ENCODE measurements around the gene CTSW. TPM values are rescaled to one million over a fixed set of nuclear protein-coding genes. Genes with fewer than 3 reads are reported as not detected.
A peak's percentile ranks its signal among the peaks of the same experiment; 100 is the strongest.

CTSW gene
- polyA plus RNA-seq, 2 of the 4 experiments (the other 2 are of a cell fraction) = not detected

DNA sequence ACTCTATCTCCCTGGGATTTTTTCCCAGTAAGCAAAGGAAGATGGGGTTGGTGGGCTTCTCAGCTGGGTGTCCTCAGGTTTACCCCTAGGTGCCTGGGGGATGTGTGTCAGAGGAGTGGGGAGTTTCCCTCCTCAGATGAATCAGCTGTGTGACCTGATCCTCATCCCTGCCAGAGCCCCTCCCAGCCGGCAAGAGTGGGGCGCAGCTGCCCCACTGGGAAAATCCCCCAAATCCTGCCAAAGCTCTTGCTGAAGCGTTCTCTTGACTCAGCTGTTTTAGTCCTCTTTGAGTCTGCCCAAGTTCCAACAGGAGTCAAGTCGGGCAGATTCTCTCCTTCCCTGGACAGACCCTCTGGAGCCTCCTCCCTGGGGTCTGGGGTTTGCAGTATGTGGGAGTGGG is 33.2 kb downstream of the CTSW start (continued):
- TF ChIP-seq, protein P1, sequence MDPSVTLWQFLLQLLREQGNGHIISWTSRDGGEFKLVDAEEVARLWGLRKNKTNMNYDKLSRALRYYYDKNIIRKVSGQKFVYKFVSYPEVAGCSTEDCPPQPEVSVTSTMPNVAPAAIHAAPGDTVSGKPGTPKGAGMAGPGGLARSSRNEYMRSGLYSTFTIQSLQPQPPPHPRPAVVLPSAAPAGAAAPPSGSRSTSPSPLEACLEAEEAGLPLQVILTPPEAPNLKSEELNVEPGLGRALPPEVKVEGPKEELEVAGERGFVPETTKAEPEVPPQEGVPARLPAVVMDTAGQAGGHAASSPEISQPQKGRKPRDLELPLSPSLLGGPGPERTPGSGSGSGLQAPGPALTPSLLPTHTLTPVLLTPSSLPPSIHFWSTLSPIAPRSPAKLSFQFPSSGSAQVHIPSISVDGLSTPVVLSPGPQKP (IDR thresholded peaks at IDR 0.05; ENCODE audit: low read depth, low read length) = no peak
- TF ChIP-seq HOXB5 (CRISPR knock-in tag; IDR thresholded peaks at IDR 0.05) = no peak
- no peak for TF ChIP-seq FOSB (CRISPR knock-in tag; IDR thresholded peaks at IDR 0.05)

DNA sequence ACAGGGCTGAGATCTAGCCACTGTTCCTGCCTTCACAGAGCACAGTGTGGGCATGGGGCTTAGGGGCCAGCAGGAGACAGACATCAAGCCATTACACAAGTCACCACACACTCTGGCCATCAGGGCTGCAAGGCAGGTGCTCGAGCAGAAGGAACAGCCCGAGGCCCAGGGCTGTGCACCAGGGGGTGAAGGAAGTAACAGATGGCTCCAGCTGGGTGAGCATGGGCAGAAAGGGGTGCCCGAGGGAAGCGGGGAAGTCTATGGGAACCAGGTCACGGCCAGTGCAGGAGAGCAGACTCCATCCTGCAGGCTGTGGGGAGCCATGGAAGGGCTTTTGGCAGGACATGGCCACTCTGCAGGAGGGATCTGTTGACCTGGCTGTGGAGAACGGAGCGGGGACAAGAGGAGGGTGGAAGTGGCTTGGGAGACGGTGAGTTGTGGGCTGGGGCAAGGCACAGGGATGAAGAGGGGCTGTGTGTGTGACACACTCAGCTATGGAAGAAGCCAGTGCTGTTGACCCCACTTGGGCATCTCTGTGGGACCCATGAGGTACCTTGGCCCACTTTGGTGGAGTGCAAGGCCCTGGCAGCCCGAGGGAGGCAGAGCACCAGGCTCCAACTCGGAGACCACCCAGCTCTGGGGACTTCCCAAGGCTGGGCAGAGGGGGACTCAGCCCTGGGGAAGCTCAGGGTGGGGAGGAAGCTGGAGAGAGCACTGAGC is 35.6 kb downstream of the CTSW start:
- 30% methylated on average over 9 of the region's 10 CpGs for WGBS (ENCODE audit: missing lambda C conversion rate)
- Histone ChIP-seq H3K9me3 (no peaks in the 10 kb centered on the region), H3K27ac (peak overlapping the region; percentile 93 to 100), H3K4me2 (peak overlapping the region; percentile 98), H3K4me3 (no peak overlapping the region), H3K4me1 (peaks cover 70% of the 10 kb centered on the region)
- DNase-seq (ENCODE audit: low read depth in 1 of 2, low spot score in 1 of 2) (no peak), ATAC-seq (peak; percentile 6; a peak in 5 of 6 replicates), FAIRE-seq (no peak)
- TF ChIP-seq RAD21 (conservative IDR thresholded peaks at IDR 0.05 in 1 of 2, IDR thresholded peaks at IDR 0.05 in 1 of 2) = no peak
- TF ChIP-seq RARB (CRISPR knock-in tag; IDR thresholded peaks at IDR 0.05) = no peak
- no peak for TF ChIP-seq SREBF2 (IDR thresholded peaks at IDR 0.05)
- TF ChIP-seq EP300 (IDR thresholded peaks at IDR 0.05) = no peak
- TF ChIP-seq SMC3 (IDR thresholded peaks at IDR 0.05) = no peak
- no peak for TF ChIP-seq CHD4 (IDR thresholded peaks at IDR 0.05; ENCODE audit: borderline replicate concordance)
- 0 out of 2 replicates have a peak, but pooled peaks have one; percentile 15 for TF ChIP-seq FOSB (CRISPR knock-in tag; IDR thresholded peaks at IDR 0.05)
- TF ChIP-seq, protein P2, sequence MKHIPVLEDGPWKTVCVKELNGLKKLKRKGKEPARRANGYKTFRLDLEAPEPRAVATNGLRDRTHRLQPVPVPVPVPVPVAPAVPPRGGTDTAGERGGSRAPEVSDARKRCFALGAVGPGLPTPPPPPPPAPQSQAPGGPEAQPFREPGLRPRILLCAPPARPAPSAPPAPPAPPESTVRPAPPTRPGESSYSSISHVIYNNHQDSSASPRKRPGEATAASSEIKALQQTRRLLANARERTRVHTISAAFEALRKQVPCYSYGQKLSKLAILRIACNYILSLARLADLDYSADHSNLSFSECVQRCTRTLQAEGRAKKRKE (CRISPR knock-in tag; IDR thresholded peaks at IDR 0.05; ENCODE audit: low read depth) = 0 out of 2 replicates have a peak, but pooled peaks have one; percentile 15
- no peak for TF ChIP-seq BHLHE40 (IDR thresholded peaks at IDR 0.05; ENCODE audit: low read depth, low read length)
- peak; percentile 74; the same call in 1 of the 2 replicates for TF ChIP-seq HOXB13 (CRISPR knock-in tag; IDR thresholded peaks at IDR 0.05; ENCODE audit: low read depth)
- TF ChIP-seq JUNB (IDR thresholded peaks at IDR 0.05) = no peak
- no peak for TF ChIP-seq KDM1A (IDR thresholded peaks at IDR 0.05; ENCODE audit: low read depth)
- TF ChIP-seq, protein P3, sequence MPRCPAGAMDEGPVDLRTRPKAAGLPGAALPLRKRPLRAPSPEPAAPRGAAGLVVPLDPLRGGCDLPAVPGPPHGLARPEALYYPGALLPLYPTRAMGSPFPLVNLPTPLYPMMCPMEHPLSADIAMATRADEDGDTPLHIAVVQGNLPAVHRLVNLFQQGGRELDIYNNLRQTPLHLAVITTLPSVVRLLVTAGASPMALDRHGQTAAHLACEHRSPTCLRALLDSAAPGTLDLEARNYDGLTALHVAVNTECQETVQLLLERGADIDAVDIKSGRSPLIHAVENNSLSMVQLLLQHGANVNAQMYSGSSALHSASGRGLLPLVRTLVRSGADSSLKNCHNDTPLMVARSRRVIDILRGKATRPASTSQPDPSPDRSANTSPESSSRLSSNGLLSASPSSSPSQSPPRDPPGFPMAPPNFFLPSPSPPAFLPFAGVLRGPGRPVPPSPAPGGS (IDR thresholded peaks at IDR 0.05) = no peak
- TF ChIP-seq MYC (IDR thresholded peaks at IDR 0.05; ENCODE audit: borderline replicate concordance, low read length) = no peak
- 0 out of 2 replicates have a peak, but pooled peaks have one; percentile 16 for TF ChIP-seq FOXS1 (CRISPR knock-in tag; IDR thresholded peaks at IDR 0.05)
- no peak for TF ChIP-seq EHMT2 (IDR thresholded peaks at IDR 0.05; ENCODE audit: low read depth)
- 0 out of 2 replicates have a peak, but pooled peaks have one; percentile 11 for TF ChIP-seq MAZ (IDR thresholded peaks at IDR 0.05; ENCODE audit: borderline replicate concordance, low read depth, low read length)
- TF ChIP-seq NPAS2 (CRISPR knock-in tag; IDR thresholded peaks at IDR 0.05; ENCODE audit: borderline replicate concordance) = no peak
- no peak for TF ChIP-seq JUN (IDR thresholded peaks at IDR 0.05)
- no peak for TF ChIP-seq FOSL2 (IDR thresholded peaks at IDR 0.05)
- TF ChIP-seq FOSL2 (CRISPR knock-in tag; IDR thresholded peaks at IDR 0.05) = no peak
- TF ChIP-seq ESRRA (IDR thresholded peaks at IDR 0.05; ENCODE audit: borderline replicate concordance, low read length) = no peak
- TF ChIP-seq ZNF302 (CRISPR knock-in tag; IDR thresholded peaks at IDR 0.05) = 0 out of 2 replicates have a peak, but pooled peaks have one; percentile 65
- TF ChIP-seq HOXB5 (CRISPR knock-in tag; IDR thresholded peaks at IDR 0.05) = 0 out of 2 replicates have a peak, but pooled peaks have one; percentile 14
- no peak for TF ChIP-seq TFCP2L1 (CRISPR knock-in tag; IDR thresholded peaks at IDR 0.05)
- POLR2A ChIA-PET = interaction anchor here (0.9 to 1.9 kb wide), 6 partner anchors 14 to 57 kb away, joined by 3 to 43 read pairs (median 8); partner anchors contain the start of genes CCDC85B, FIBP, FOSL1 and MUS81
- CTCF ChIA-PET = interaction anchor here (1.0 to 31.6 kb wide), 4 partner anchors 9 to 74 kb away, joined by 4 to 618 read pairs (median 7); partner anchors contain the start of genes CCDC85B, FIBP and FOSL1
